Measurements from ENCODE around the gene C2CD4C. TPM values are rescaled to one million over a fixed set of nuclear protein-coding genes. Genes with fewer than 3 reads are reported as not detected.
"Not testable (repeated sequence)": the region's sequence is repeated elsewhere in the genome, so short reads cannot be mapped to it uniquely, and the experiment has no call there.

C2CD4C gene
- total RNA-seq, 1 donor from 2014 or later = 1.7 TPM

DNA sequence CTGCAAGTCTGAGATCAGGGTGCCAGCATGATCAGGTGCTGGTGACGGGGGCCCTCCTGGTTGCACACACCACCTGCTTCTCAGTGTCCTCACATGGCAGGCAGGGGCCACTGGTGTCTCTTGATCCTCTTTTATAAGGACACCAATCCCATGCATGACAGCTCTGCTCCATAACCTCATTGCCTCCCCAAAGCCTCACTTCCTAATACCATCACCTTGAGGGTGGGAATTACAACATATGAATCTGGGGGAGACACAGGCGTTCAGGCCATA lies 49.4 kb downstream of the C2CD4C start:
- intact Hi-C loops (cut with DNase I) = no loop called here
- DNase-seq (peak; percentile 12), ATAC-seq (ENCODE audit: poor library complexity) (no peak)

GRCh38 chr19:355536-355935 lies 53.4 kb downstream of the C2CD4C start:
- intact Hi-C loops (cut with DNase I); ATAC-seq (ENCODE audit: poor library complexity): not testable (repeated sequence)
- DNase-seq = peak; percentile 16

Other genes with a start within 250 kb of the C2CD4C start
- 0.56 TPM for gene PLPP2, start 117.7 kb downstream of the C2CD4C start, total RNA-seq
- 18.3 TPM for gene MIER2, start 64.4 kb downstream of the C2CD4C start, total RNA-seq
- 8.8 TPM for gene SHC2, start 51.9 kb upstream of the C2CD4C start, total RNA-seq
- gene MADCAM1, start 87.3 kb upstream of the C2CD4C start, total RNA-seq = 0.24 TPM
- gene TPGS1, start 98.3 kb upstream of the C2CD4C start, total RNA-seq = 10.8 TPM
- 86.3 TPM for gene CDC34, start 122.6 kb upstream of the C2CD4C start, total RNA-seq
- gene GZMM, start 134.9 kb upstream of the C2CD4C start, total RNA-seq = 0.32 TPM
- gene BSG, start 163.4 kb upstream of the C2CD4C start, total RNA-seq = 1,928 TPM
- gene HCN2, start 180.7 kb upstream of the C2CD4C start, total RNA-seq = 4.1 TPM
- 54.5 TPM for gene POLRMT, start 224.4 kb upstream of the C2CD4C start, total RNA-seq
- gene FGF22, start 230.7 kb upstream of the C2CD4C start, total RNA-seq = not detected

Data from Right ventricle myocardium superior (tissue), 1 donor.